ENCODE data around the gene ENHO. TPM values are rescaled to one million over a fixed set of nuclear protein-coding genes. Genes with fewer than 3 reads are reported as not detected.

ENHO gene
- total and polyA plus RNA-seq, 10 of the 15 experiments (the other 5 are each of a cell fraction or from before 2014, with no cell fraction given) = not detected

DNA sequence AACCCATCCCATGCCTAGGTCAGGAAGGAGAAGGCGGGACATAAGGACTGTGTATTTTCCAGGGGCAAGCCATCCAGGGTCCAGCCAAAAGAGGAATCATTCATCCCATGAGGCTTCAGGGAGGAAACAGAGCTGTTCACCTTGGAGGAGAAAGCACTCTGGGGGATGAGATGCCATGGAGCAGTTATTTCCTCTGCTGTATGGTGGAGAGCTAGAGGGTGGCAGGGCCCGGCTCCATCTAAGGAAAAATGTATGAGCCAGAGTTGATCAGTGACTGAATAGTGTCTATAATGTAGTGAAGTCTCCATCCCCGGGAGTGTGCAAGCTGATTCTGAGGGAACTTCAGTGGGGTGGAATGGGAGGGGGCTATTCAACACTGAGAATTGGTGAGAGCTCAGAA is 8.0 kb downstream of the ENHO start:
- POLR2A ChIA-PET = no interaction called here
- WGBS (ENCODE audit: insufficient coverage, insufficient replicate concordance, low lambda C conversion rate, missing lambda C conversion rate) = 20% methylated on average over 3 of the region's 3 CpGs
- in situ Hi-C loops (cut with MboI) (no loop called here), intact Hi-C loops (cut with micrococcal nuclease; ENCODE audit: unreplicated experiment) (no loop called here)
- Histone ChIP-seq H3K9me3 (replicated peaks; ENCODE audit: control insufficient read depth, insufficient read depth, low read length) (no peaks in the 10 kb centered on the region), H3K4me2 (ENCODE audit: control insufficient read depth, insufficient read depth) (no peak overlapping the region), H3K4me1 (ENCODE audit: control insufficient read depth, insufficient read depth, low read length) (no peaks in the 10 kb centered on the region), H3K9ac (ENCODE audit: control insufficient read depth, insufficient read depth, low read length) (no peak overlapping the region), H3K27me3 (replicated peaks in 1 of 2; ENCODE audit: control insufficient read depth in 2 of 2, insufficient read depth in 2 of 2, low read length in 1 of 2) (peaks cover 5 to 19% of the 10 kb centered on the region in 2 experiments; a peak in 3 of 4 replicates), H4K20me1 (ENCODE audit: control insufficient read depth, insufficient read depth) (no peaks in the 10 kb centered on the region), H3K4me3 (no peak overlapping the region), H2AFZ (ENCODE audit: control insufficient read depth, low read depth, low read length) (no peak overlapping the region), H3K27ac (ENCODE audit: control insufficient read depth, insufficient read depth) (no peak overlapping the region), H3K79me2 (ENCODE audit: control insufficient read depth, insufficient read depth, low read length) (no peaks in the 10 kb centered on the region), H3K36me3 (ENCODE audit: control insufficient read depth in 2 of 2, insufficient read depth in 2 of 2, low read length in 1 of 2) (no peaks in the 10 kb centered on the region)
- DNase-seq (ENCODE audit: low read depth, low spot score) = no peak
- BruUV-seq (replicated peaks) = no TSS peak
- CTCF ChIA-PET = interaction anchor here (1.0 to 1.1 kb wide), 3 partner anchors 14 to 110 kb away, joined by 3 read pairs; no protein-coding TSS in a partner anchor
- no peak for ATAC-seq
- SMC1A ChIA-PET (ENCODE audit: uncharacterized antibody, unreplicated experiment) = no interaction called here
- FAIRE-seq = no peak
- TF ChIP-seq DPF2 (IDR thresholded peaks at IDR 0.05) (no peak), IKZF1 (conservative IDR thresholded peaks at IDR 0.05) (no peak), SIX5 (IDR thresholded peaks at IDR 0.05; ENCODE audit: low read depth, low read length, severe bottlenecking) (no peak), MYB (IDR thresholded peaks at IDR 0.05; ENCODE audit: borderline replicate concordance, low read depth, low read length) (no peak), ATF7 (IDR thresholded peaks at IDR 0.05; ENCODE audit: low read depth) (no peak), FOS (IDR thresholded peaks at IDR 0.05; ENCODE audit: borderline replicate concordance, extremely low read depth, insufficient read length) (no peak), CBFB (IDR thresholded peaks at IDR 0.05; ENCODE audit: low read depth) (no peak), MXI1 (IDR thresholded peaks at IDR 0.05; ENCODE audit: low read depth, low read length) (no peak), POLR2A (IDR thresholded peaks at IDR 0.05; ENCODE audit: low read depth, low read length) (no peak), YY1 (IDR thresholded peaks at IDR 0.05; ENCODE audit: low read depth, low read length) (no peak), CHD2 (IDR thresholded peaks at IDR 0.05; ENCODE audit: borderline replicate concordance, low read depth, low read length) (no peak), FOXK2 (IDR thresholded peaks at IDR 0.05) (no peak), IRF4 (IDR thresholded peaks at IDR 0.05; ENCODE audit: low read depth, low read length) (no peak)
- TF ChIP-seq, protein P1, sequence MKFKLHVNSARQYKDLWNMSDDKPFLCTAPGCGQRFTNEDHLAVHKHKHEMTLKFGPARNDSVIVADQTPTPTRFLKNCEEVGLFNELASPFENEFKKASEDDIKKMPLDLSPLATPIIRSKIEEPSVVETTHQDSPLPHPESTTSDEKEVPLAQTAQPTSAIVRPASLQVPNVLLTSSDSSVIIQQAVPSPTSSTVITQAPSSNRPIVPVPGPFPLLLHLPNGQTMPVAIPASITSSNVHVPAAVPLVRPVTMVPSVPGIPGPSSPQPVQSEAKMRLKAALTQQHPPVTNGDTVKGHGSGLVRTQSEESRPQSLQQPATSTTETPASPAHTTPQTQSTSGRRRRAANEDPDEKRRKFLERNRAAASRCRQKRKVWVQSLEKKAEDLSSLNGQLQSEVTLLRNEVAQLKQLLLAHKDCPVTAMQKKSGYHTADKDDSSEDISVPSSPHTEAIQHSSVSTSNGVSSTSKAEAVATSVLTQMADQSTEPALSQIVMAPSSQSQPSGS (IDR thresholded peaks at IDR 0.05; ENCODE audit: low read length) = no peak
- RAD21 ChIA-PET (ENCODE audit: unreplicated experiment) = no interaction called here

Data from GM12878 (cell line).